ENCODE data around the gene UCP2.

Gene UCP2

DNA sequence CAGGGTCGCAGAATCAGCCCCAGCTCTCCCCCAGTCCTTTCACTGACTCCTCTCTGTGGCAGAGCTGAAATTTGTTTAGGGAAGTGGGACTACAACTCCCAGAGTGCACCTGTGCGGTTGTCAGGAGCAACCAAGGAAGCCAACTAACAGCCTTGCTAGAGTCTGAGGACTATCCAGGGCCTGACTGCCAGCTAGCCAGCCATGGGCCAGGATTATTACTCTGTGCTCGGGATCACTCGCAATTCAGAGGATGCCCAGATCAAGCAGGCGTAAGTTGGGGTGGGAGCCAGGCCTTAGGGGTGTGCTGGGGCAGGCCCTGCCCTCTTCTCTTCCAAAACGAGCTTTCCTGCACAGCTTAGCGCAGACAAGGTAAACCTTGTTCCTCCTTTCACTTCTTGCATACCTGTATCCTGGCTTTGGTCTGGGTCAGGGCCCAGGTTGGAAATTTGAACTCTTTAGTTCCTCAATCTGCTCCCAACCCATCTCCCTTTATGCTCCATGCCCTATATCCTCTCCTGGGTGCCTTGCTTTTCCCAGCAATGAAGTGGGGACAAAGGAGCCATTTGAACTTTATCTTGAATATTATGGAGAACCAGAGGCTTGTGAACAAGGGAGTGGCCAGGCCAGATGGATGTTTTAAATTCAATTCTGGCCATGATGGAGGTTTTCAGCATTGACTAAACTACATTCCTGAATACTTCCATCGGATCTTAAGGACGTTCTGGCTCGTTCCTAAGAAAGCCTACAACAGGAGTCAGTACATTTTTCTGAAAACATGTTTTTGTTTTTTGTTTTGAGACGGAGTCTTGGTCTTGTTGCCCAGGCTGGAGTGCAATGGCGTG is 31.6 kb downstream of the UCP2 start, which contains the start of gene DNAJB13:
Gene DNAJB13, plus strand, starts transcription at position 158 of the 842 bp plus-strand sequence. Its CDS starts 44 bp downstream, at position 202.
- Histone ChIP-seq H3K9me3 (ENCODE audit: control insufficient read depth in 2 of 2, low read length in 2 of 2) (no peaks in the 10 kb centered on the region), H3K36me3 (ENCODE audit: control insufficient read depth in 2 of 2, insufficient read depth in 2 of 2, low read length in 2 of 2) (no peaks in the 10 kb centered on the region), H3K27ac (ENCODE audit: low read length) (no peak within 1 kb of the TSS), H3K27me3 (ENCODE audit: control insufficient read depth in 1 of 2, insufficient read depth in 2 of 2, low read length in 2 of 2) (no peaks in the 10 kb centered on the region), H3K4me1 (ENCODE audit: control insufficient read depth, insufficient read depth, low read length) (no peaks in the 10 kb centered on the region), H3K4me3 (ENCODE audit: low read length in 2 of 2) (no peak within 1 kb of the TSS), H3K9ac (ENCODE audit: low read length in 2 of 2) (no peak within 1 kb of the TSS)

DNA sequence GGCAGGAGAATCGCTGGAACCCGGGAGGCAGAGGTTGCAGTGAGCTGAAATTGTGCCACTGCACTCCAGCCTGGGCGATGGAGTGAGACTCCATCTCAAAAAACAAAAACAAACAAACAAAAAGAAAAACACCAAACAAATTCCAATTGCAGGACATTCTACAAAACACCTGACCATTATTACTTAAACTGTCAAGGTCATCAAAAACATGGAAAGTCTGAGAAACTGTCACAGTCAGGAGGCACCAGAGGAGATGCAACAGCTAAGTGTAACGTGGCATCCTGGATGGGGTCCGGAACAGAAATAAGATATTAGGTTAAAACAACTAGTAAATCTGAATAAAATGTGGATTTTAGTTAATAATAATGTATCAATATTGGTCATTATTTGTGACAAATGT is 32.7 kb downstream of the UCP2 start:
- Histone ChIP-seq H3K4me1 (ENCODE audit: control insufficient read depth, insufficient read depth, low read length) (no peaks in the 10 kb centered on the region), H3K4me3 (ENCODE audit: low read length in 2 of 2) (no peak overlapping the region)

DNA sequence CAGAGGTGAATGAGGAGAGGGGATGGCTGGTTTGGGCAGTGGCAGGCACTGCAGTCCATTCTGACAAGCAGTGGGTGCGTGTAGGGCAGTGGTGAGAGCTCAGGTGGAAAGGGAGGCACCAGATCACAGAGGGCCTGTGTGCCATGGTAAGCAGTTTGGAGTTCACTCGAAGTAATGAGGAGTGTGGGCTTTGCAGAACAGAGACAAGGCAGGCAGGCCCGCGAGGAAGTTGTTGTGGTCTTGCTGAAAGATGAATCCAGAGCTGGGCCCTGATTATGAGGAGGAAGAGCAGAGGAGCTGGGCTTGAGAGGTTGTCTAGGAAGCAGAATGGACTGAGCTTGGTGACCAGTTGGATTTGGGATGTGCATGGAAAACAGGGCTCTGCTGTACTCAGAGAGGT is 33.4 kb downstream of the UCP2 start:
- Histone ChIP-seq H3K27ac (ENCODE audit: low read length) (no peak overlapping the region), H3K36me3 (ENCODE audit: control insufficient read depth in 2 of 2, insufficient read depth in 2 of 2, low read length in 2 of 2) (no peaks in the 10 kb centered on the region), H3K4me1 (ENCODE audit: control insufficient read depth, insufficient read depth, low read length) (no peaks in the 10 kb centered on the region), H3K9me3 (ENCODE audit: control insufficient read depth in 2 of 2, low read length in 2 of 2) (no peaks in the 10 kb centered on the region), H3K4me3 (ENCODE audit: low read length in 2 of 2) (no peak overlapping the region), H3K27me3 (ENCODE audit: control insufficient read depth in 1 of 2, insufficient read depth in 2 of 2, low read length in 2 of 2) (no peaks in the 10 kb centered on the region), H3K9ac (ENCODE audit: low read length in 2 of 2) (no peak overlapping the region)

More for the DNA sequence above, 32.7 kb downstream of the UCP2 start:
- Histone ChIP-seq H3K27ac (ENCODE audit: low read length) (no peak overlapping the region), H3K9me3 (ENCODE audit: control insufficient read depth in 2 of 2, low read length in 2 of 2) (no peaks in the 10 kb centered on the region), H3K27me3 (ENCODE audit: control insufficient read depth in 1 of 2, insufficient read depth in 2 of 2, low read length in 2 of 2) (no peaks in the 10 kb centered on the region), H3K36me3 (ENCODE audit: control insufficient read depth in 2 of 2, insufficient read depth in 2 of 2, low read length in 2 of 2) (no peaks in the 10 kb centered on the region), H3K9ac (ENCODE audit: low read length in 2 of 2) (no peak overlapping the region)

DNA sequence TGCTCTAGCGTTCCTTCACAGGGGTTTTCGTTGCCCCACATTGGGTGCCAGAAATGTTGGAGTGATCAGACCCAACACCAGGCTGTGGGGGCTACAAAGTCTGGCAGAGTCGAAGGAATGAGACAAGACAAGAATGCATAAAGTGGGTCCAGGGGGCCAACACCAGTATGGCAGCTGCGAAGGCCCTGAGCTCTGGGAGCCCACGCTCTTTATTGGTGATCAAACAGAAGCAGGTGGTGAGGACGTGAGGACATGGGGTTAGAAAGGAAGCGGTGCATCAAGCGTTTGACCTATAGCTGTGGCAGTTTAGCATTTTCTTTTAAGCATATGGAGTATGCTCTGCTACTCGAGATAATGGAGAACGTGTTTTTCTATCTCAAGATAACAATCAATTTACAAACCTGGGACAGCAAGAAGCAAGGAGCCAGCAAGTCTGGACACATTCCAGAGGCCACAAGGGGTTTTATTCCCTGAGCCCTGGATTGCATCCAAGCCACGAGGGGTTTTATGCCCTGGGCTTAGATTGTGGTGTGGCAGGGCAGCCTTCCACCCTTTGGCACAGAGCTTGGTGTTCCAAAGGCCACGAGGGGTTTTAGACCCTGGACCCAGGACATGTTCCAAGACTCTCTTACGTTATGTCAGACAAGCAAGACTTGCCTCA is 35.7 kb downstream of the UCP2 start:
- Histone ChIP-seq H3K36me3 (ENCODE audit: control insufficient read depth in 2 of 2, insufficient read depth in 2 of 2, low read length in 2 of 2) (no peaks in the 10 kb centered on the region), H3K27me3 (ENCODE audit: control insufficient read depth in 1 of 2, insufficient read depth in 2 of 2, low read length in 2 of 2) (no peaks in the 10 kb centered on the region), H3K9ac (ENCODE audit: low read length in 2 of 2) (no peak overlapping the region), H3K4me1 (ENCODE audit: control insufficient read depth, insufficient read depth, low read length) (no peaks in the 10 kb centered on the region), H3K4me3 (ENCODE audit: low read length in 2 of 2) (no peak overlapping the region), H3K9me3 (ENCODE audit: control insufficient read depth in 2 of 2, low read length in 2 of 2) (no peaks in the 10 kb centered on the region), H3K27ac (ENCODE audit: low read length) (no peak overlapping the region)

DNA sequence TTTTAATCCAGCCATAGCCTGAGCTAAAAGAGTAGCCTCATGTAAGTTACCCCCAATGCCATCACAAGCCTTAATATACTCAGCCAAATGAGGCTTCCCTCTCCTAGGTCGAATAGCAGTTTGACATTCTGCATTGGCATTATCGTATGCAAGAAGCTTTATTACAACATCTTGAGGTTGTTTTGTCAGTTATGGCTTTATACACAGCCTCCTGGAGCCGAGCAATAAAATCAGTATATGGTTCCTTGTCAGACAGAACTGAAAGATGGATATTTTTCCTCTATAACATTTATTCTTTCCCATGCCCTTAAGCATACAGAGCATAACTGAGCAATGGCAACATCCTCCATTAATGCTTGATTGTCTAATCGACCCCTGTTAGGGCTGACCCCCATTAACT is 37.2 kb downstream of the UCP2 start:
- Histone ChIP-seq H3K27me3 (ENCODE audit: control insufficient read depth in 1 of 2, insufficient read depth in 2 of 2, low read length in 2 of 2) (no peaks in the 10 kb centered on the region), H3K4me1 (ENCODE audit: control insufficient read depth, insufficient read depth, low read length) (no peaks in the 10 kb centered on the region), H3K27ac (ENCODE audit: low read length) (no peak overlapping the region), H3K36me3 (ENCODE audit: control insufficient read depth in 2 of 2, insufficient read depth in 2 of 2, low read length in 2 of 2) (no peaks in the 10 kb centered on the region), H3K9ac (ENCODE audit: low read length in 2 of 2) (no peak overlapping the region), H3K9me3 (ENCODE audit: control insufficient read depth in 2 of 2, low read length in 2 of 2) (no peaks in the 10 kb centered on the region), H3K4me3 (ENCODE audit: low read length in 2 of 2) (no peak overlapping the region)

DNA sequence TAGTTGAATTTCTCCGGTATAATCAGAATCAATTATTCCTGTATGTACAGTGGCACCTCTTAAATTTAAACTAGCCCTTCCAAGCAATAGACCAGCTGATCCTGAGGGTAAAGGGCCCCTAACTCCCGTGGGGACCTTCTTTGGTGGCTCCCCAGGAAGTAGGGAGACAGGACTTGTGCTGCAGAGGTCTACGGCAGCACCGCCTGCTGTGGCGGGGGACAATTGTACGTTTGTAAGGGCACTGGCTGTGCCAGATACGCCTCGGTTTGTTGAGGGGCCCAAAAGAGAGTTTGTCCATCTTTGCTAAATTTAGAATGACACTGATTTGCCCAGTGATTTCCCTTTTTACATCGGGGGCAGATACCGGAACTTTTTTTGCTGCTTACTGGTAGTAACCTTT is 37.7 kb downstream of the UCP2 start:
- Histone ChIP-seq H3K27ac (ENCODE audit: low read length) (no peak overlapping the region), H3K9ac (ENCODE audit: low read length in 2 of 2) (no peak overlapping the region), H3K27me3 (ENCODE audit: control insufficient read depth in 1 of 2, insufficient read depth in 2 of 2, low read length in 2 of 2) (no peaks in the 10 kb centered on the region), H3K36me3 (ENCODE audit: control insufficient read depth in 2 of 2, insufficient read depth in 2 of 2, low read length in 2 of 2) (no peaks in the 10 kb centered on the region), H3K4me1 (ENCODE audit: control insufficient read depth, insufficient read depth, low read length) (no peaks in the 10 kb centered on the region), H3K4me3 (ENCODE audit: low read length in 2 of 2) (no peak overlapping the region), H3K9me3 (ENCODE audit: control insufficient read depth in 2 of 2, low read length in 2 of 2) (no peaks in the 10 kb centered on the region)

DNA sequence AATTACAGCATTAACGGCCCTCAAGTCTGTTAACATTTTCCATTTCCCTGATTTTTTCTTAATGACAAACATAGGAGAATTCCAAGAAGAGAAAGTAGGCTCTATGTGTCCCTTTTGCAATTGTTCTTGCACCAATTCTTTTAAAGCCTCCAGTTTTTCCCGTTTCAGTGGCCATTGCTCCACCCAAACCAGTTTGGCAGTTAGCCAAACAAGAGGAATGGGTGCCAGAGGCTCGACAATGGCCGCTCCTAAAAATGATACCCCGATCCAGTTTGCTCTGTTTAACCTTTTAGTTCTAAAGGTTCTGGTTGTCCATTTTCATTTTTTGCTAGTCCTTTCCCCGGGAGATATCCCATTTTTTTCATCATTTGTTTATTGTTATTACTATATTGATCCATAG is 38.6 kb downstream of the UCP2 start:
- Histone ChIP-seq H3K27ac (ENCODE audit: low read length) (no peak overlapping the region), H3K36me3 (ENCODE audit: control insufficient read depth in 2 of 2, insufficient read depth in 2 of 2, low read length in 2 of 2) (no peaks in the 10 kb centered on the region), H3K9me3 (ENCODE audit: control insufficient read depth in 2 of 2, low read length in 2 of 2) (no peaks in the 10 kb centered on the region), H3K9ac (ENCODE audit: low read length in 2 of 2) (no peak overlapping the region), H3K27me3 (ENCODE audit: control insufficient read depth in 1 of 2, insufficient read depth in 2 of 2, low read length in 2 of 2) (no peaks in the 10 kb centered on the region), H3K4me3 (ENCODE audit: low read length in 2 of 2) (no peak overlapping the region), H3K4me1 (ENCODE audit: control insufficient read depth, insufficient read depth, low read length) (no peaks in the 10 kb centered on the region)

DNA sequence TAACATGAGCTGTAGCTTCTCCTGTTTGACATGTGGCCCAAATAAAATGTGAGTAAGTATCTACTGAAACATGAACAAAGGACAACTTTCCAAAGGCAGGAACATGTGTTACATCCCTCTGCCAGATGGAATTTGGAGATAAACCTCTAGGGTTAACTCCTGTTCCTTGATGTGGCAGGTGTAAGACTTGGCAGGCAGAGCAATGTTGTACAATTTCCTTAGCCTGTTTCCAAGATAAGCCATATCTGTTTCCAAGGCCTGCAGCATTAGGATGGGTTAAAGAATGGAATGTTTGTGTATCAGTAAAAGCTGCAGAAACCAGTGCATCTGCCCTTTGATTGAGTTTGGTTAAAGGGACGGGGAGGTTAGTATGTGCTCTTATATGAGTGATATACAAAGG is 40.6 kb downstream of the UCP2 start:
- Histone ChIP-seq H3K9ac (ENCODE audit: low read length in 2 of 2) (no peak overlapping the region), H3K27me3 (ENCODE audit: control insufficient read depth in 1 of 2, insufficient read depth in 2 of 2, low read length in 2 of 2) (no peaks in the 10 kb centered on the region), H3K4me3 (ENCODE audit: low read length in 2 of 2) (no peak overlapping the region), H3K9me3 (ENCODE audit: control insufficient read depth in 2 of 2, low read length in 2 of 2) (no peaks in the 10 kb centered on the region), H3K27ac (ENCODE audit: low read length) (no peak overlapping the region), H3K36me3 (ENCODE audit: control insufficient read depth in 2 of 2, insufficient read depth in 2 of 2, low read length in 2 of 2) (no peaks in the 10 kb centered on the region), H3K4me1 (ENCODE audit: control insufficient read depth, insufficient read depth, low read length) (no peaks in the 10 kb centered on the region)

DNA sequence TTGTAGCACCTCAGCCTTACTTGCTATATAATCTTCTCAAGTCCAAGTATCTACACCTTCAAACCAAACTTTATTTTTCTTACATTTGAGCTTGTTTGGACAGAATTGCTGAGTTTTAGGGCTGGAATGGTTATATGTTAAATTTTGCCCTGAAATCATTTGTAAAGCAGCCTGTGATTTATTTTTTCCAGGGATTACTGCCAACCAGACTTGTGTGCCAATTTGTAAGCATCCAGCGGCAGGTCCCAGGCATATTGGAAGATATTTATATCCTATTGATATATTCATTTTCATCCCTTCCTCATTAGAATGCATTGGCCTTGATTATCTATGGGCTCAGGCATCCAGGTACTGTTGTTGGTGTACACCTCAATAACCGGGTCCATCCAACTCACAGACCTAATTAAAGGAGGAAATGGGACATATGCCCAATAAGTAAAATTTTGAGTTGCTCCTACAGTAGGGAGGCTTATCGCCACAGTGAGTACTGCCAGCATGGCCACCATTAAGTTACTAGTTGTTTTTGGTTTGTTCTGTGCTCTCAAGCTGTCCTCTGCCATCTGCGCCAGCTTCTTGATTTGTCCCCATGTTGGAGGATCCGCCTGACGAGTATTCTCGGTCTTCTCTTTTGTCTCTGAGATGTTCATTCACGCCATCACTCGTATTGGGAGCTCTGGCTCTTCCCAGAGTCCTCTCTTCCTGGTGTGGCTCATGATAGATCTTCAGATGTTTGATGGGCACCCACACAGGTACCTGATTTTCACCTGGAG is 41.7 kb downstream of the UCP2 start:
- H3K4me3 ChIP-seq (ENCODE audit: low read length in 2 of 2): no peak overlapping the region
- no peaks in the 10 kb centered on the region for H3K27me3 ChIP-seq (ENCODE audit: control insufficient read depth in 1 of 2, insufficient read depth in 2 of 2, low read length in 2 of 2)
- no peaks in the 10 kb centered on the region for H3K36me3 ChIP-seq (ENCODE audit: control insufficient read depth in 2 of 2, insufficient read depth in 2 of 2, low read length in 2 of 2)
- H3K9me3 ChIP-seq (ENCODE audit: control insufficient read depth in 2 of 2, low read length in 2 of 2): no peaks in the 10 kb centered on the region
- H3K9ac ChIP-seq (ENCODE audit: low read length in 2 of 2): no peak overlapping the region
- no peaks in the 10 kb centered on the region for H3K4me1 ChIP-seq (ENCODE audit: control insufficient read depth, insufficient read depth, low read length)
- H3K27ac ChIP-seq (ENCODE audit: low read length): no peak overlapping the region

DNA sequence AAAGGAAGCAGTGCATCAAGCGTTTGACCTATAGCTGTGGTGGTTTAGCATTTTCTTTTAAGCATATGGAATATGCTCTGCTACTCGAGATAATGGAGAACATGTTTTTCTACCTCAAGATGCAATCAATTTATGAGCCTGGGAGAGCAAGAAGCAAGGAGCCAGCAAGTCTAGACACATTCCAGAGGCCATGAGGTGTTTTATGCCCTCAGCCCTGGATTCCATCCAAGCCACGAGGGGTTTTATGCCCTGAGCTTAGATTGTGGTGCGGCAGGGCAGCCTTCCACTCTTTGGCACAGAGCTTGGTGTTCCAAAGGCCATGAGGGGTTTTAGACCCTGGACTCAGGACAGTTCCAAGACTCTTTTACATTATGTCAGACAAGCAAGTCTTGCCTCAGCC is 43.5 kb downstream of the UCP2 start:
- Histone ChIP-seq H3K9me3 (ENCODE audit: control insufficient read depth in 2 of 2, low read length in 2 of 2) (no peaks in the 10 kb centered on the region), H3K27me3 (ENCODE audit: control insufficient read depth in 1 of 2, insufficient read depth in 2 of 2, low read length in 2 of 2) (no peaks in the 10 kb centered on the region), H3K9ac (ENCODE audit: low read length in 2 of 2) (no peak overlapping the region), H3K36me3 (ENCODE audit: control insufficient read depth in 2 of 2, insufficient read depth in 2 of 2, low read length in 2 of 2) (peaks cover 3 to 4% of the 10 kb centered on the region in 2 donors), H3K27ac (ENCODE audit: low read length) (no peak overlapping the region), H3K4me3 (ENCODE audit: low read length in 2 of 2) (no peak overlapping the region), H3K4me1 (ENCODE audit: control insufficient read depth, insufficient read depth, low read length) (no peaks in the 10 kb centered on the region)
